ENCODE data around the gene MLLT10.
A peak's percentile ranks its signal among the peaks of the same experiment; 100 is the strongest.

MLLT10 gene

DNA sequence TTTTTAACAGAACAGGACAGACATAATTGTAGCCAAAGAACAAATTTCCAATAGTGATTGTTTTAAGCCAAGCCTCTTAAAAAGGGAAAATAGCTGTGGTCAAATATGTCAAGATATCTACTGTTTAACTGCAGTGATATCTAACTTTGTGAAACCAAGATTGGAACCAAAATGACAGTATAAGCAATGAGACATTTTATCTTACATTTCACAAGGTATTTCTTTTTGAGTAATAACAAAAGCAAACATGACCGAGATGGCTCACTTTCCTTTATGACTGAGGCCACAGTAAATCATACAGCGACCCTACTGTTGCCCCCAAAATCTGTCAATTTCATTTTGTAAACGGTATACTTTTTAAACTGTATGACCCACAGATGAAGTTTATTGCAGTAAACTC lies 215.8 kb downstream of the MLLT10 start:
- no peak for DNase-seq

DNA sequence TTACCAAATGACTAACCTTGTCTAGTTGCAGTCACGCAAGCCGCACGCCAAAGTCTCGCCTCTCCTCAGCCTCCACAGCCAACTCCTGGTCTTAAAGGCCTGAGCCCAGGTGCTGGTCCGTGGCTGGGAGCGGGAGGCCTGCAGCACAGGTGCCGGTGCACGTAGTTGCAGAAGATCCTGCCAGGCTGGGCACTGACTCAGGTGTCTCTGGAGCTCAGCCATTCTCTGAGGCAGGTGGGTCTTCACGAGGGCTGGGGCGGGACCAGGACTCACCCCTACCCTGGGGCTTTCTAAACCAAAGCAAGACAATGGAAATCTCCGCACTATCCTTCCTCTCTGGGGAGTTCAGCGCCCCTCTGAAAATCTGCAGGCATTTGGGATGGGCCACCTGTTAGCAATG lies 216.4 kb downstream of the MLLT10 start:
- DNase-seq: no peak

DNA sequence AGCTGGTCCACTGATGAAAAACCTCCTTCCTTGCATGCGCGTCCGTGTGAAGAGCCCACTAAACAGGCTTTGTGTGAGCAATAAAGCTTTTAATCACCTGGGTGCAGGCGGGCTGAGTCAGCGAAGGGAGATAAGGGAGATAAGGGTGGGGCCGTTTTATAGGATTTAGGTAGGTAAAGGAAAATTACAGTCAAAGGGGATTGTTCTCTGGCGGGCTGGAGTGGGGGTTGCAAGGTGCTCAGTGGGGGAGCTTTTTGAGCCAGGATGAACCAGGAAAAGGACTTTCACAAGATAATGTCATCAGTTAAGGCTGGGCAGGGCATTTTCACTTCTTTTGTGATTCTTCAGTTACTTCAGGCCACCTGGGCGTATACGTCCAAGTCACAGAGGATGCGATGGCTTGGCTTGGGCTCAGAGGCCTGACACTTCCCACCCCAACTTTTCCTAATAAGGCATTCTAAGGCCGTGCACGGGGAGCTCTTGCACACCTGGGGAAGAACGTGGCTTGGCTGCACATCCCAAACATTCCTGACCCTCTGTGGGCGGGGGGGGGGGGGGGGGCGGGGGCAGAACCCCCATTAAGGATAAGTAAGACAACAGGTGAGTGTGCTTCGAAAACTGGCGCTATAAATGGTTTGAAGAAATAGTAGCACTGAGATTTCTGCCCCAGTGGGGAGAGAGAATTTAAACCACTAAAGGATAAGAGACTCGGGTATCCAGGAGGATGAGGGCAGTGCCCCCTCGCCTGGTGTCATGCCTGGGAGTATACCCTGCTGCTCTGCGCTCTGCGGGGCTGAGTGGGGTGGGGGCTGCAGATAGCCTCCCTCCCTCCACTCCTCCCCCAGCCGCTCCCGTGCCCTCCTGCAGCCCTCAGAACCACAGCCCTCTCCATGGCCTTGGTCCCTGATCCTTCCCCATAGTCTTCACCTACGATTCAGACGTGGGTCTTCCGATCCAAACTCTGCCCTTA lies 217.6 kb downstream of the MLLT10 start:
- DNase-seq: no peak

DNA sequence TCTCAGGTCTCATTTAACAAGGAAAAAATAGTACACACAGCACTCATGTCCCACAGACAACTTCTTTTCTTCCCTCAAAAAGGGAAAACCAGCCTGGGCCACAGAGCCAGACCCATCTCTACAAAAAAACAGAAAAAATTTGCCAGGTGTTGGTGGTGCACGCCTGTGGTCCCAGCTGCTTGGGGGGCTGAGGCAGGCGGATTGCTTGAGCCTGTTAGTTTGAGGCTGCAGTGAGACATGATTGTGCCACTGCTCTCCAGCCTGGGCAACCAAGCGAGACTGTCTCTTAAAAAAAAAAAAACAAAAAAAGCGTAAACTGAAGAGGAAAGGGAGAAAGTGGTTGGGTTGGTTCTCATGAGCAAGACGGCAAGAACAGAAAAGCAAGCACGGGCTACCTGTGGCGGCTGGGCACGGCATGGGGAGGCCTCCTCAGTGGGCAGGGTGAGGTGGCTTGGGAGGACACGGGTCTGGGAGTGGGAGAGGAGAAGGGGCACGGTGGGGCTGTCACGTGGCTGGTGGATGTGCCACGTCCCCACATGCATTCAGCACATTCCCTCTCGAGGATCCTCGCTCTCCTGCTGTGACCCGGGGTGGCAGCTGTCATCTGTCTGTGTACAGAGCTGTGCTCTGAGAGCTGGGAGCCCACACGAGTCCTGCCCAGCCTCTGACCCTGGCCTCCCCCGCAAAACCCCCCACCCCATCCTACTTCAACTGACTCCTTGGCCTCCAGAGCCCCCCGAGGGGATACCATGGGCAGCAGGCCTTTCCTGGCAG lies 219.7 kb downstream of the MLLT10 start:
- DNase-seq: no peak

DNA sequence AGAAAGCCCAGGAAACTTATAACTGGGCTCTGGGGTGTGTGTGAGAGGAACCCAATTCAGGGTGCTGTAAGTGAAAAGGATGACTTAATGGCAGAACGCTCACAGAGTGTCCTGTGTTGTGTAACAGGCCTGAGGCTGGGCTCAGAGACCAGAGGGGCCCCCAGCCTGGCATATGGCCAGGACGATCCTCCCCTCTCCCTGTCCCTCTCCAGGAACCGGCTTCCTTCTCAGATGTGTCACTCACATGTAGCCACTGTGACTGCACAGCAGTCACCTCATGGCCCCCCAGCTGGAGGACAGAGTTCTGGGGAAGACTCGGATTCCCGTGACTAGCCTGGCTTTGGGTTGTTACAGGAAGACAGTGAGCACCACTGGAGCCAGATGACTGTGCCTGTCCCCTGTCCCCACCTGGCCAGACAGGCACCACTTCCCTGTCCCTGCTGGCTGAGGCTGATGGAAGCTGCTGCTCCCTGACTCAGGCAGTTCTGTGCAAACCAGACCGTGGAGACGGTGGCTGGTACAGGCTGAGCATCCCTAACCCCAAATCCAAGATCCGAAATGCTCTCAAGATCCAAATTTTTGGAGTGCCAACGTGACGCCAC lies 220.5 kb downstream of the MLLT10 start:
- DNase-seq: peak; percentile 76

DNA sequence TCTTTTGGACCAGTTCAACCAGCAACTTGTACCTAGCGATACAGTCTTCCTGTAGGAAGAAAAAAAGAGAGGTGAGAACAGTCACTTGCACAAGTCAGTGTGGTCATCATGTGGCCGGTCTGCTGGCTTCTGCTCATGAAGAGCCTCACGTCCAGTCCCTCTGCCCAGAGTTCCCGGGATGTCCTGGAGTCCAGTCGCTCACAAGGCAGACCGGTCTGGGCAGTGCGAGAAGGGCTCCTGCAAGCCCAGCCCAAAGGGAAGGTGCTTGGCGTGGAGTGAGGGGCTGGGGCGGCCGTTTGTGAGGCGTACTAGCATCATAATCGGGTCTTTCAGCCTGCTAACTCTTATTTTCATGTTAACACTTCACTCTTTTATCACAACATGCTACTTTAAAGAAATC lies 222.7 kb downstream of the MLLT10 start:
- DNase-seq: no peak

DNA sequence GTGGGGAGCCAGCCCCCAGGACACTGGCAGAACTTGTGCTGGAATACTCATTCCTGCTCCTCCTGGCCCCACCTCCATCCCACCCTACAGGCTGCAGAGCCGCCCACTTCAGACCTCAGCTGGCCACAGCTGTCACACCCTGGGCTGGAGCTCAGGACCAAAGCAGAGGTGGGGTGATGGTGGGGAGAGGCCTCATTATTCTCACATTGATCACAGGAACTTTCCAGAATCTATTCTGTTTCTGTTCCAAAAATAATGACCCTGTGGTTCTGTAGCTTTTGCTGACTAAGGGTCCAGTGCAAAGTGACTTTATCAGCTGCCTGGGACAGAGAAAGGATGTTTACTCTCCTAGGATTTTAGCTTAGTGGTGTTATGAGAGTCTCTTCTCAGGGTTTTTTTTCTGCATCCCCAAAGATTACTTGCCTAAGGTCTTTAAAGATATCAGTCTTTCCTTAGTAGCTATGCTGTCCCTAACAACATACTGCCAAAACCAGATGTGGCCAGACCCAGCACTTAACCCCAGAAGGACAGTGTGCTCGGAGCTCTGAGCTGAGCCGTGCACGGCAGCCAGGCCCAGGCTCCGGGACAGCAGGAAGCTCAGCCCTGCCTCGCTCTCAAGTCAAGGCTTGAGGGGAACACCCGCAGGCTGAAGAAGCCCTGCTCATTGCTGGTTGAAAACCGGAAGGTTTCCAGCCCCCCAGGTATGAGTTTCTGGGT lies 223.3 kb downstream of the MLLT10 start:
- DNase-seq: no peak

DNA sequence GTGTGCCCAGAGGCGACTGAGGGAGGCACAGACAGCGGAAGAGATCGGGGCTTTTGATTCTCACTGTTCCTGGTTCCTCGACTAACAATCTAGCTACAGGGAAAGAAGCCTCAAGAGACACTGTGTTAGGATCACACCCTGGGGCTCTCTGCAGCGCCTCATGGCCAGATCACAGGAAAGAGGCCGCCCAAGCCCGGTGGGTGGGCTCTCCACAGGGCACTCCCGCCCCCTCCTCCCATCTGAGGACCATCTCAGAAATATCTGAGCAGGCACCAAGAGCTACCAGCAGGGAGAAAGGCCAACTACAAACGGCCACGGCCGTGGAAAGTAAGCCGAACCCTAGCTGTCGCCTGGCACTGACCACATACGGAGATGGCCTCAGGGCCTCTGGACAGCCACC lies 224.2 kb downstream of the MLLT10 start:
- DNase-seq: no peak

DNA sequence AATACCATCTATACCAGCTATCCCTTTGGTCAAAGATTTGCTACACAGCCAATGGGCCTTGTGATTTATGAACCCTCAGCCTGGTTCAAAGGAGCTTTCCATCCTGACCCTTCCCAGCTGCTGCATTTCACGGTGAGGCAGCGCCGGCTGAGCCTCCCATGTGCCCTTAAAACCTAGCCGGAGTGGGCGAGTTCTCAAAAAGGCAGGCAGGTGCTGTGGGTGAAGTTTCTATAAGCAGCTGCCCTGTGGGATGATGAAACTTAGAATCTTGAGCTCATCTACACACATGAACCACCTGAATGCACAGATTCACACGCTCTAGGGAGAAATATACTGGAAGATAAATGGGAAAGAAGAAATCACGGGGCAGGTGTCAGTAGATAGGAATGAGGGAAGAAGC lies 224.7 kb downstream of the MLLT10 start:
- no peak for DNase-seq

DNA sequence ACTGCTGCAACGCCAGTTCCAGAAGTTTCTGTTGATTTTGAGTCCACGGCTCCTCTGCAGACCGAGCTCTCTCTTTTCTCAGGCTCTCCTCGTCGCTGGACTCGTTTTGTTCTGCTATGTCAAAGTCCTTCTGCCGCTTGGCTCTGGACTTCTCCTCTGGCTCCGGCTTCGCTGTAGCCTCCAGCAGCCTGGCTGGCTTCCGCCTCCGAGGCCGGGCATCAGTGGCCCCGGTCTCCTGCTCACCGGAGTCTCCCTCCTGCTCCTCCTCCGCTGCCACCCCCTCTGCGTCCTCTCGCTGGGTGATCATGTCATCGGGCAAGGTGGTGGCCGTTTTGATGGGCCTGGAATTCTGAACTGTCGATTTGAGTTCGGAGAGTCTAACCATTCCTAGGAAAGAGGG lies 225.2 kb downstream of the MLLT10 start:
- no peak for DNase-seq

DNA sequence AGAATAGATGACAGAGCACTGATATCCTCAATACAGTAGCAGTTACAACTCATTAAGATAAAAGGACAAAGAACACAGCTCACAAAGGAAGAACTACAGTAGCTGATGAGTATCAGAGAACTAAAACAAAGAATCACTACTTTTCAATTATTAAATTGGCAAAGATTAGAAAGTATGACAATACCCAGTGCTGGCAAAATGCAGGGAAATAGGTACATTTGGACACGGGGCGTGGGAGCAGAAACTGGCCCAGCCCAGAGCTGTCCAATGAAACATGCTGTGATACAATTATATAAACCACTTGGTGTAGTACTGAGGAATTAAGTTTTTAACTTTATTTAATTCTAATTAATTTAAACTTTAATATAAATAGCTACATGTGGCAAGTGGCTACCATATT lies 226.3 kb downstream of the MLLT10 start:
- no peak for DNase-seq

DNA sequence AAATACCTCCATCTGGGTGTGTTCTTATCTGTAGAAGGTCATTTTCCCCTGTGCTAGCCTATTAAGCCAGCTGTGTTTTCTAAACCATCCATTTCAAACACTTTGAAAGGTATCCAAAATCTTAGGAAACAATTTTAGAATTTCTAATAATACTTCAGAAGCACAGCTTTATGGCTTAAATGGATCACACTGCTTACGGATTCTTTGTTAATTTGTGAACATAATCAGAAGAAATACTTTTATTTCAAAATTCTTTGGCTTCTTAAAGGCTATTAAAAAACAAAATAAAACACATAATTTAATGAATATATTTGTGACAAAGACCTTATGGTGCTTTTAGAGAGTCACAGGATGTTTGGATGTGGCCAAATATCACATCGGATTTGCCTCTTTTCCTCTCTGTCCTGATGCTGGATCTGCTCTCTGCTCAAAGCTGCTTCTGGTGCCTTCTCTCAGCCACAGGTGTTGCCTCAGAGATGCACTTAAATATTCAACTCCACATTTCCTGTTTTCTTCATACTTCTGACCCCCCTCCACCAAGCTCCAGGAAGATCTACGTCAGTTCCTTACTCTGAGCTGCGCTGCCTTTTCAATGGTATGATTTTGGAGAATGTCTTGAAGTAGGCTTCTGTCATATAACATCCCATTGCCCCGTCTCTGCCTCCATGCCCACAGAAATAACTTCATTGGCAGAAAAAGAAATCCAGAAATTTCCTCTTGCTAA lies 230.6 kb downstream of the MLLT10 start:
- no peak for DNase-seq

DNA sequence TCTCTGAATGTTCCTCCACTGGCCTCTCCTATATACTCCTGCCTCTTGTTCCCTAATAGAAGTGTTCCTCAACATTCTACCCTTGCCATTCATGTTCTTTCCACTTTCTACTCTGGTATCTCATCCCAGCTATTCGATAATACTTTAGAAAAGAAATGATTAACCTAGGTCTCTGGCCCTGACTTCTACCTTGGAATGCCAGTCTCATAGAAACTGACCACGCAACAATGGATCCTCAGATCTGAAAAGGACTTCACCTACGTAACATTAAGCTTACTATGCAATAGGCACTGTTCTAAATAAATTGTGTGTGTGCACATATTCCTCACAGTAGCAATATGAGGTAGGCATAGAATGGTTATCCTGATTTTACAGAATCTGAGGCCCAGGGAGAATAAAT lies 235.0 kb downstream of the MLLT10 start:
- no peak for DNase-seq

DNA sequence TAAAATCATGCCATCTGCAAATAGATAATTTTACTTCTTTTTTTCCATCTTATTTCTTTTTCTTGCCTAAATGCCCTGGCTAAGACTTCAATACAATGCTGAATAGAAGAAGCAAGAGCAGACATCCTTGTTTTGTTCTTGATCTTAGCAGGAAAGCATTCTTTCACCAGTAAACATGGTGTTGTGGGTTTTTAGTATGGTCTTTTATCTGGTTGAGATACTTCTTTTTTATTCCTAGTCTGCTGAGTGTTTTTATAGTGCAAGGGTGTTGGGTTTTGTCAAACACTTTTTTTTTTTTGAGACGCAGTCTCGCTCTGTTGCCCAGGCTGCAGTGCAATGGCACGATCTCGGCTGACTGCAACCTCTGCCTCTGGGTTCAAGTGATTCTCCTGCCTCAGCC lies 237.2 kb downstream of the MLLT10 start:
- no peak for DNase-seq

DNA sequence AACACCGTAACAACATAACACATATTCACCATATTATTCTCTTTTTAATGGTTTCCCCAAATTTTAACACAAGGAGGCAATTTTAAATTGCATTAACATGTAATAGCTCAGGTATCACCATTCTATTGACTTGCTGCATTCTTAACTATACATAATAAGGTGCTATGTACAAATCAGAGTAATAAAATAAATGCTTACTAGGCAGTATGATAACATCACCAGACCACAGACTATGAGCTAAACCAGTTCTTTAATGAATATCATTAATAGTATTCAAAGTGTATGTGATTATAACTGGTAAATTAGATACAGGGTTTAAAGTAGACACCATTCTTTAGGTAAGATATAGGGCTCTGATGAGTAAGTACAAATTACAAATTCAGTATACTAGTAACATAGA lies 242.9 kb downstream of the MLLT10 start:
- no peak for DNase-seq

DNA sequence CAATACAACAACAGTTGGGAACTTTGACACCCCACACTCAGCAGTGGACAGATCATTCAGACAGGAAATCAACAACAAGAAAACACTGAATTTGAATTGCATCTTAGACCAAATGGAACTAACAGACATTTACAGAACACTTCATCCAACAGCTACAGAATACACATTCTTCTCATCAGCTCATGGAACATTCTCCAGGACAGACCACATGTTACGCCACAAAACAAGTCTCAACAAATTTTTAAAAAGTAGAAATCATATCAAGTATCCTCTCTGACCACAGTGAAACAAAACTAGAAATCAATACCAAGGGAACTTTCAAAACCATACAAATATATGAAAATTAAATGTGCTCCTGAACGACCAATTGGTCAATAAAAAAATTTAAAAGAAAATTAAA lies 257.2 kb downstream of the MLLT10 start:
- no peak for DNase-seq

All from MV-4-11 (cell line).